RWPE1 (cell line): ENCODE measurements around the gene AUTS2.

Experiments used
- CTCF ChIA-PET: fragments of 350-600 bp; sonication (Branson Sonifier 250); formaldehyde crosslinking; extraction: SDS; loops from one replicate; lab custom pipeline; 2021; lab: Yijun Ruan, JAX
- POLR2A ChIA-PET: fragments of 400-600 bp; formaldehyde crosslinking; extraction: SDS; loops from one replicate; lab custom pipeline; 2020; ENCODE audit warnings: antibody characterized with exemption; ENCODE audit not compliant: low non-redundant PET; lab: Yijun Ruan, JAX
- DNase-seq: peaks from one replicate; pipeline ENCODE4 v3.0.0; 2012; ENCODE audit warnings: low spot score
- H3K27ac ChIP-seq: fragments of 450-650 bp; 2 replicates; pipeline ENCODE4 v1.5.1; 2017
- TF ChIP-seq, protein P1 (sequence below): fragments of 450-650 bp; conservative IDR thresholded peaks from 2 replicates; pipeline ENCODE4 v1.5.1; 2017; ENCODE audit warnings: low read depth, mild to moderate bottlenecking

Gene AUTS2

DNA sequence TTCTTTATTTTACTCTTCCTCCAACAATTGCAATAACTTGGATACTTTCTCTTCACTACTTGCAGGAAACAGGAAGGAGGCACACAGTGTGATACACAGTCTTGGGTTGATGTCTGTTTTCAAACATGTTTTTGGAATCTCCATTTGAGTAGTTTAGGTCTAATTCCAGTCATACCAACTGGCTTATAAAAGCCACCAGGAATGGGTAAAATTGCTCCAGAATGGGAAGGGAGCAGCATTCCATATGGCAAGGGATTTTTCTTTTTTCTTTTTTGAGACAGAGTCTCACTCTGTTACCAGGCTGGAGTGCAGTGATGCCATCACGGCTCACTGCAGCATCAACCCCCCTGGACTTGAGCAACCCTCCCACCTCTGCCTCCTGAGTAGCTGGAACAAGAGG, 988.5 kb downstream of the AUTS2 start:
- TF ChIP-seq, protein P1, sequence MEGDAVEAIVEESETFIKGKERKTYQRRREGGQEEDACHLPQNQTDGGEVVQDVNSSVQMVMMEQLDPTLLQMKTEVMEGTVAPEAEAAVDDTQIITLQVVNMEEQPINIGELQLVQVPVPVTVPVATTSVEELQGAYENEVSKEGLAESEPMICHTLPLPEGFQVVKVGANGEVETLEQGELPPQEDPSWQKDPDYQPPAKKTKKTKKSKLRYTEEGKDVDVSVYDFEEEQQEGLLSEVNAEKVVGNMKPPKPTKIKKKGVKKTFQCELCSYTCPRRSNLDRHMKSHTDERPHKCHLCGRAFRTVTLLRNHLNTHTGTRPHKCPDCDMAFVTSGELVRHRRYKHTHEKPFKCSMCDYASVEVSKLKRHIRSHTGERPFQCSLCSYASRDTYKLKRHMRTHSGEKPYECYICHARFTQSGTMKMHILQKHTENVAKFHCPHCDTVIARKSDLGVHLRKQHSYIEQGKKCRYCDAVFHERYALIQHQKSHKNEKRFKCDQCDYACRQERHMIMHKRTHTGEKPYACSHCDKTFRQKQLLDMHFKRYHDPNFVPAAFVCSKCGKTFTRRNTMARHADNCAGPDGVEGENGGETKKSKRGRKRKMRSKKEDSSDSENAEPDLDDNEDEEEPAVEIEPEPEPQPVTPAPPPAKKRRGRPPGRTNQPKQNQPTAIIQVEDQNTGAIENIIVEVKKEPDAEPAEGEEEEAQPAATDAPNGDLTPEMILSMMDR, result no peak
- CTCF ChIA-PET, result interaction anchor here (0.8 kb wide), 1 partner anchor 332 kb away, joined by 4 read pairs; no protein-coding TSS in a partner anchor
- POLR2A ChIA-PET, result no interaction called here
- no peak for DNase-seq
- no peak overlapping the region for H3K27ac ChIP-seq

DNA sequence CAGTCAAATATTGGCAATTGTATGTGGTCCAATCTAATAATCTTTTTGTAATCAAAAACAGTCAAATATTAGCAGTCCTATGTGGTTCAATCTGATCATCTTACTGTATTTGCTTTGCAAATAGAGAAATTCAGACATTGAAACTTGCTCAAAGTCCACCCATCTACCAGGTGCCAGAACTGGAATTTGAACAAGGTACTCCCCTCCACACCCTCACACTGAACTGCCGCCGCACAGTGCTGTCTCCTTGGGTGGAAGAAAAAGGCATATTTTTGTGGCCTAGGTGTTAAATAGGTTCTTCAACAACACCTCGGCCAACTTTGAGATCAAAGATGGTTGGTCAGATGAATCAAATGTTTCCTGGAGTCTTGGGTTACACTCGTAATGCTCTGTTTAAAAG, 989.5 kb downstream of the AUTS2 start:
- no peak overlapping the region for H3K27ac ChIP-seq
- ChIA-PET POLR2A (no interaction called here), CTCF (no interaction called here)
- TF ChIP-seq, protein P1, result no peak
- DNase-seq, result no peak

DNA sequence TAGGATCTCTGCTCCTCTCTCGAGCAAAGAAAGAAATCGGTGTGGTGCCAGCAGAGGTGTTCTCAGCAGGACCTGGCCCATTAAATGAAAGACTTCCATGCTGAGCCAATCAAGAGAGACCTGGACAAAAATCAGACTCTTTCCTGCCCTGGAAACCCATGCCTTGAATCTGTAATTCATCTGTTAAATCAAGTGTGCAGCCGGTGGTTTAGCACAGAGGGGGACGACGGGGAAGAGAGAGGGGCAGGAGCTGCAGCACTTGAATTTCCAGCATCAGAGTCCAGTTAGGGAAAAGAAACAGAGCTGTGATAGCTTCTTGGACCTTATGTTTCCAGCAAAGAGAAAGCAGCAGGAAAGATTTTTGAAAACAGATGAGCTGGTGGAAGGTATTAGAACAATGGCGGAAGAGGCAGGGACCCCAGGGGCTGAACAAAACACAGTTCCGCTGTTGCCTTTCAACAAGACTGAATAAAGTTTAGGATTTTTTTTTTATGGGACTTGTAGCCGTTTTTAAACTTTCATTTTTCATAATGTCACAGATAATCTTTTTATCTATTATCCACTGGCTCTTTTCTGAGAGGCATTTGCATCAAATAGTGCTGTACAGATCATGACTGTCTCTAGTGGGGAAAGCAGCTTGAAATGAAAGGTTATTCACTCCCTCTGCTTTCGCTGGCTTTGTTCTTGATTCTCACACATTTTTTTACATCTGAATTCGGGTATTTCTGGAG, 990.1 kb downstream of the AUTS2 start:
- no peak for DNase-seq
- ChIA-PET POLR2A (no interaction called here), CTCF (no interaction called here)
- no peak overlapping the region for H3K27ac ChIP-seq
- TF ChIP-seq, protein P1, result no peak

DNA sequence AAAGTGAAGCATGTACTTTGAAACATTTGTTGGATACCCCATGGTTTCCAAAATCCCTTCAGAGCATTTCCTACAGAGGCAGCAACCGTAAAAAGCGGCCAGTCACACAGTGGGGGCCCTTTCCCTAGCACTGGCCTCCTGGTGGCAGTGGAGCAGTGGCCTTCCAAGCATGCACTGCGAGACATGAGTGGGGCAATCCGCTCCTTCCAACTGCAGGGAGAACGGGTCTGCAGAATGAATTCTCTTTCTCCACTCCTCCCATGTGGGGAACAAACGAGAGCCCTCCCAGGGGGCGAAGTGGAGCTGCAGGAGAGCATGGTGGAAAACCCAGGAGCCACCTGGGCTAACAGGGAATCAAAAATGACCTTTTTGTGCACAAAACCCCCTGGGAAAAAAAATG, 990.7 kb downstream of the AUTS2 start:
- ChIA-PET POLR2A (no interaction called here), CTCF (no interaction called here)
- no peak for DNase-seq
- no peak overlapping the region for H3K27ac ChIP-seq
- TF ChIP-seq, protein P1, result no peak

DNA sequence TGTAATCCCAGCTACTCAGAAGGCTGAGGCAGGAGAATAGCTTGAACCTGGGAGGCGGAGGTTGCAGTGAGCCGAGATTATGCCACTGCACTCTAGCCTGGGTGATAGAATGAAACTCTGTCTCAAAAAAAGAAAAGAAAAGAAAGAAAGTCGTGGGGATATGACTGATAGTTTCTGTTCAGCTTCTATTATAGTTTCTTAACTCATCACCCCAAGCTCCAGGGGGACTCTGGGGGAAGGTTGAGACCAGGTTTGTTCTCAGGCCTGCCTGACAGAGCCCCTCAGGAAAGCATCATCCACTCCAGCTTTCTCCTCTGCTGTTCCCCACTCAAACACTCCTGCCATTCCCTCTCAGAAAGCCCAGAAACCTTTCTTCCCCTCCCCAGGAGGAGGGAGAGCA, 991.3 kb downstream of the AUTS2 start:
- DNase-seq, result no peak
- CTCF ChIA-PET, result no interaction called here
- TF ChIP-seq, protein P1, result no peak
- H3K27ac ChIP-seq, result no peak overlapping the region
- POLR2A ChIA-PET, result no interaction called here

DNA sequence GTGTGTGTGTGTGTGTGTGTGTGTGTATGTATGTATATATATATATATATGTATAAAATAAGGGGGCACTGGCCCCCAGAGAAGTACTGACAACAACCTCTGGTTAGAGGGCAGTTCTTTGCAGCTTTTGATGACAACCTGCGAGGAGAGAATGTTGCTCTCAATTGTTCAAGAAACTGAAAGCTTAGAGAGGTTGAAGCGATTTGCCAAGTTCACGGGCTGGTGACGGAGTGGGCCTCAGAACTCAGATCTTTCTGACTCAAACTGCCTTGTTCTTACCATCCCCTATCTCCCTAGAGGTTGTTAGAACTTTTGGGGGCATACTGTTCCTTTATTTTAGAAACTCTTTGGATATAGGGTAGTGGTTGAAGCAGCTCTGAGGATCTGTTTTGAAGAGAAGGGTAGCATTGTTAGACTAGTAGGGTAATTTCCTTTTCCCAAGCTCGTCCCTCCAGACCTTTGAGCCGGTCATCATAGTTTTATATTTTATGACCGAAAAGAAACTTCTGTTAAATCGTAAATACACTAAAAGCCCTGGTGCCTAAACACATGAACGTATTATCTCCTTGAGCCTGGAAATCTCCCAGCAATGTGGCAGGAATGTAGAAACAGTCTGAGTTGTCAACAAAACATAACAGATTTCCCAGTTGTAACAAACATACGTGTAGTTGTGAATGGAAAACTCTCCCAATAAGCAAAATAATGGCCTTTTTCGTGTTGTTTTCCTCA, 992.0 kb downstream of the AUTS2 start:
- no peak for DNase-seq
- POLR2A ChIA-PET, result no interaction called here
- CTCF ChIA-PET, result no interaction called here

More for the DNA sequence above, 992.0 kb downstream of the AUTS2 start:
- no peak overlapping the region for H3K27ac ChIP-seq
- TF ChIP-seq, protein P1, result no peak
